Lower lobe of right lung (tissue), 2 donors: Measurements from ENCODE around the gene PEX11G. TPM values are rescaled to one million over a fixed set of nuclear protein-coding genes. Genes with fewer than 3 reads are reported as not detected.

Experiments used
- ATAC-seq, 2 donors: fragments of 200-7000 bp; cut with Tn5 transposase; one replicate each; pipeline ENCODE4 v1.9.1; 2020 to 2022; ENCODE audit warnings: mild to moderate bottlenecking in 2 of 2, moderate library complexity in 2 of 2
- DNase-seq: peaks from one replicate; pipeline ENCODE4 v3.0.0-alpha.2; 2020
- H3K27ac ChIP-seq: fragments of 200-600 bp; one replicate; pipeline ENCODE4 v1.8.0; 2022
- H3K27me3 ChIP-seq: fragments of 200-600 bp; one replicate; pipeline ENCODE4 v1.8.0; 2022; ENCODE audit warnings: low read depth
- H3K36me3 ChIP-seq: fragments of 200-600 bp; one replicate; pipeline ENCODE4 v1.8.0; 2022; ENCODE audit warnings: mild to moderate bottlenecking
- H3K4me1 ChIP-seq: fragments of 200-600 bp; one replicate; pipeline ENCODE4 v1.8.0; 2022
- H3K4me3 ChIP-seq: fragments of 200-600 bp; one replicate; pipeline ENCODE4 v1.8.0; 2022; ENCODE audit warnings: mild to moderate bottlenecking
- H3K9me3 ChIP-seq: fragments of 200-600 bp; one replicate; pipeline ENCODE4 v1.8.0; 2022
- CTCF ChIP-seq: fragments of 200-600 bp; IDR thresholded peaks from one replicate; pipeline ENCODE4 v1.8.0; 2022; ENCODE audit warnings: antibody characterized with exemption, mild to moderate bottlenecking
- intact Hi-C: fragments of 100-400 bp; cut with DNase I; formaldehyde crosslinking; loops from one replicate; pipeline ENCODE4 v1.11.0; 2022
- total RNA-seq: library from RNA; stranded (reverse); fragmentation: NEBNext Ultra II Directional; extraction: Animal tissue kit (Norgen Biotek cat#: 25700); gene quantifications from one replicate; pipeline ENCODE4 v1.2.1, GENCODE V29; 2021
- donor health status: DM: no; HTN: yes; CAD: no; lungs with severe emphysema.

Gene PEX11G
- total RNA-seq, 1 donor from 2014 or later: 3.8 TPM

- no peak for DNase-seq
- H3K27ac ChIP-seq: no peak overlapping the region
- TF ChIP-seq CTCF: no peak
- H3K4me3 ChIP-seq: no peak overlapping the region
- no peaks in the 10 kb centered on the region for H3K27me3 ChIP-seq
- H3K36me3 ChIP-seq: no peaks in the 10 kb centered on the region
- no peak for ATAC-seq
- H3K9me3 ChIP-seq: no peaks in the 10 kb centered on the region
- intact Hi-C loops: no loop called here
- peaks cover 21% of the 10 kb centered on the region for H3K4me1 ChIP-seq
These were observed 10.0 kb downstream of the PEX11G start for GRCh38 chr19:7478843-7479227.

- no peak for TF ChIP-seq CTCF
- Histone ChIP-seq H3K36me3 (no peaks in the 10 kb centered on the region), H3K9me3 (no peaks in the 10 kb centered on the region), H3K27me3 (no peaks in the 10 kb centered on the region), H3K4me1 (peaks cover 15% of the 10 kb centered on the region), H3K4me3 (no peak overlapping the region), H3K27ac (no peak overlapping the region)
- ATAC-seq (no peak), DNase-seq (no peak)
- intact Hi-C loops: no loop called here
These were observed 10.5 kb downstream of the PEX11G start for GRCh38 chr19:7478173-7478842.

GRCh38 chr19:7477758-7478157 is 11.1 kb downstream of the PEX11G start:
- peaks cover 10% of the 10 kb centered on the region for H3K4me1 ChIP-seq
- H3K27me3 ChIP-seq: no peaks in the 10 kb centered on the region
- H3K36me3 ChIP-seq: no peaks in the 10 kb centered on the region
- H3K27ac ChIP-seq: no peak overlapping the region
- intact Hi-C loops: no loop called here
- DNase-seq (no peak), ATAC-seq (no peak)
- TF ChIP-seq CTCF: no peak
- H3K4me3 ChIP-seq: no peak overlapping the region
- H3K9me3 ChIP-seq: no peaks in the 10 kb centered on the region

- Histone ChIP-seq H3K27me3 (no peaks in the 10 kb centered on the region), H3K4me1 (peaks cover 2% of the 10 kb centered on the region), H3K36me3 (peaks cover 6% of the 10 kb centered on the region), H3K27ac (no peak overlapping the region), H3K9me3 (no peaks in the 10 kb centered on the region), H3K4me3 (no peak overlapping the region)
- ATAC-seq (no peak), DNase-seq (no peak)
- TF ChIP-seq CTCF: no peak
- intact Hi-C loops: no loop called here
These were observed 11.9 kb downstream of the PEX11G start for GRCh38 chr19:7476777-7477494.

- no peaks in the 10 kb centered on the region for H3K9me3 ChIP-seq
- H3K27ac ChIP-seq: no peak overlapping the region
- no peaks in the 10 kb centered on the region for H3K27me3 ChIP-seq
- H3K4me1 ChIP-seq: no peaks in the 10 kb centered on the region
- H3K36me3 ChIP-seq: peaks cover 13% of the 10 kb centered on the region
- no peak for TF ChIP-seq CTCF
- ATAC-seq (peak in 1 of 2 donors; percentile 3), DNase-seq (no peak)
- intact Hi-C loops: no loop called here
- no peak overlapping the region for H3K4me3 ChIP-seq
These were observed 12.6 kb downstream of the PEX11G start for GRCh38 chr19:7476241-7476640.
